ENCODE measurements around the gene MYZAP.

MYZAP gene

GRCh38 chr15:57565311-57565710, 26.4 kb upstream of the MYZAP start:
- DNase-seq: peak; percentile 28

- DNase-seq: no peak
Observed at GRCh38 chr15:57566834-57567233, 24.9 kb upstream of the MYZAP start.

GRCh38 chr15:57567891-57568290, 23.8 kb upstream of the MYZAP start:
- no peak for DNase-seq

GRCh38 chr15:57568299-57568698, 23.4 kb upstream of the MYZAP start:
- no peak for DNase-seq

GRCh38 chr15:57570340-57570739, 21.4 kb upstream of the MYZAP start:
- no peak for DNase-seq

GRCh38 chr15:57570994-57571393, 20.7 kb upstream of the MYZAP start:
- DNase-seq: no peak

- no peak for DNase-seq
Observed at GRCh38 chr15:57571725-57572124, 20.0 kb upstream of the MYZAP start.

- no peak for DNase-seq
Observed at GRCh38 chr15:57572468-57572867, 19.2 kb upstream of the MYZAP start.

GRCh38 chr15:57573151-57573550, 18.6 kb upstream of the MYZAP start:
- no peak for DNase-seq

GRCh38 chr15:57575363-57575762, 16.3 kb upstream of the MYZAP start:
- no peak for DNase-seq

- DNase-seq: no peak
Observed at GRCh38 chr15:57578288-57578900, 13.3 kb upstream of the MYZAP start.

GRCh38 chr15:57580428-57580827, 11.3 kb upstream of the MYZAP start:
- DNase-seq: no peak

- DNase-seq: no peak
Observed at GRCh38 chr15:57580866-57581265, 10.8 kb upstream of the MYZAP start.

GRCh38 chr15:57582090-57582489, 9.6 kb upstream of the MYZAP start:
- no peak for DNase-seq

- no peak for DNase-seq
Observed at GRCh38 chr15:57583282-57583681, 8.4 kb upstream of the MYZAP start.

- DNase-seq: no peak
Observed at GRCh38 chr15:57583720-57584119, 8.0 kb upstream of the MYZAP start.

GRCh38 chr15:57586661-57587424, 4.9 kb upstream of the MYZAP start:
- DNase-seq: no peak

- no peak for DNase-seq
Observed at GRCh38 chr15:57589281-57589680, 2.4 kb upstream of the MYZAP start.

GRCh38 chr15:57589754-57590153, 1.9 kb upstream of the MYZAP start:
- no peak for DNase-seq

GRCh38 chr15:57591237-57591821, 375 bp upstream of the MYZAP start:
- no peak for DNase-seq

- no peak for DNase-seq
Observed at GRCh38 chr15:57592426-57592825, 722 bp downstream of the MYZAP start.

- DNase-seq: no peak
Observed at GRCh38 chr15:57592836-57593420, 1.2 kb downstream of the MYZAP start.

- DNase-seq: no peak
Observed at GRCh38 chr15:57594479-57594878, 2.8 kb downstream of the MYZAP start.
